ENCODE data around the gene DEPDC5. TPM values are rescaled to one million over a fixed set of nuclear protein-coding genes. Genes with fewer than 3 reads are reported as not detected.

DEPDC5 gene
- total RNA-seq, 2 experiments from 2014 or later: 43.0 to 77.1 TPM

DNA sequence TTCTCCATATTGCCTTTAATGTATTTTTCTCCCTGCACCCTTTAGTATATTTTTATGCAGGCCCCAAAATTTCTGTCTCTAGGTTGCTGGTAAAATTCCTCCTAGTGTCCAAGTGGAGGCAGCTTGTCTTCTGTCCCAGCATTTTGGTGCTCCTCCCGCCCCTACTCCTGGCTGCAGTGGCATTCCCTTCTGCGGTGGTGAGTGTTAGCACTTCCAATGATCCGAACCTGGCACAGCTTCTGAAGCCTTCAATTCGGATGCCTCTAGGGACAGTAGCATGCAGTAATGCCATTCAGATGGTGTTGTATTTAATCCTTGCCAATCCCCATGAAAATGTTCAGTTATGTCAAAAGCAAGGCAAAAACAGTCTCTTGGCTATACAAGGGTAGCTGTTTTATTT lies 196.4 kb downstream of the DEPDC5 start:
- DNase-seq (ENCODE audit: low spot score): no peak
- Histone ChIP-seq H3K4me2 (ENCODE audit: low read length) (no peak overlapping the region), H3K9me2 (ENCODE audit: insufficient read depth, low read length) (no peaks in the 10 kb centered on the region), H3K4me3 (ENCODE audit: low read depth, low read length, poor library complexity, severe bottlenecking) (no peak overlapping the region), H3K4me1 (ENCODE audit: insufficient read depth, low read length, poor library complexity, severe bottlenecking) (peaks cover 25% of the 10 kb centered on the region), H3K79me2 (ENCODE audit: insufficient read depth, low read depth, low read length) (peaks cover 100% of the 10 kb centered on the region), H4K20me1 (ENCODE audit: insufficient read depth, low read length) (peaks cover 62% of the 10 kb centered on the region), H2AFZ (ENCODE audit: low read length) (no peak overlapping the region), H3K9me3 (ENCODE audit: low read length) (no peaks in the 10 kb centered on the region), H3K36me3 (ENCODE audit: insufficient read depth, low read length) (peaks cover 90% of the 10 kb centered on the region), H3K27ac (ENCODE audit: low read depth, low read length, poor library complexity, severe bottlenecking) (no peak overlapping the region)
- intact Hi-C loops (cut with micrococcal nuclease; ENCODE audit: unreplicated experiment): no loop called here
- BruUV-seq (replicated peaks): no TSS peak
- TF ChIP-seq, protein P1, sequence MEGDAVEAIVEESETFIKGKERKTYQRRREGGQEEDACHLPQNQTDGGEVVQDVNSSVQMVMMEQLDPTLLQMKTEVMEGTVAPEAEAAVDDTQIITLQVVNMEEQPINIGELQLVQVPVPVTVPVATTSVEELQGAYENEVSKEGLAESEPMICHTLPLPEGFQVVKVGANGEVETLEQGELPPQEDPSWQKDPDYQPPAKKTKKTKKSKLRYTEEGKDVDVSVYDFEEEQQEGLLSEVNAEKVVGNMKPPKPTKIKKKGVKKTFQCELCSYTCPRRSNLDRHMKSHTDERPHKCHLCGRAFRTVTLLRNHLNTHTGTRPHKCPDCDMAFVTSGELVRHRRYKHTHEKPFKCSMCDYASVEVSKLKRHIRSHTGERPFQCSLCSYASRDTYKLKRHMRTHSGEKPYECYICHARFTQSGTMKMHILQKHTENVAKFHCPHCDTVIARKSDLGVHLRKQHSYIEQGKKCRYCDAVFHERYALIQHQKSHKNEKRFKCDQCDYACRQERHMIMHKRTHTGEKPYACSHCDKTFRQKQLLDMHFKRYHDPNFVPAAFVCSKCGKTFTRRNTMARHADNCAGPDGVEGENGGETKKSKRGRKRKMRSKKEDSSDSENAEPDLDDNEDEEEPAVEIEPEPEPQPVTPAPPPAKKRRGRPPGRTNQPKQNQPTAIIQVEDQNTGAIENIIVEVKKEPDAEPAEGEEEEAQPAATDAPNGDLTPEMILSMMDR (conservative IDR thresholded peaks at IDR 0.05; ENCODE audit: low read length): no peak
- TF ChIP-seq EZH2phosphoT487 (IDR thresholded peaks at IDR 0.05; ENCODE audit: borderline replicate concordance, low read depth, low read length): no peak
- ChIA-PET POLR2A (interaction anchor here (0.7 to 1.0 kb wide), 4 partner anchors 11 to 164 kb away, joined by 3 to 5 read pairs (median 4); no protein-coding TSS in a partner anchor), CTCF (ENCODE audit: unreplicated experiment) (no interaction called here)

DNA sequence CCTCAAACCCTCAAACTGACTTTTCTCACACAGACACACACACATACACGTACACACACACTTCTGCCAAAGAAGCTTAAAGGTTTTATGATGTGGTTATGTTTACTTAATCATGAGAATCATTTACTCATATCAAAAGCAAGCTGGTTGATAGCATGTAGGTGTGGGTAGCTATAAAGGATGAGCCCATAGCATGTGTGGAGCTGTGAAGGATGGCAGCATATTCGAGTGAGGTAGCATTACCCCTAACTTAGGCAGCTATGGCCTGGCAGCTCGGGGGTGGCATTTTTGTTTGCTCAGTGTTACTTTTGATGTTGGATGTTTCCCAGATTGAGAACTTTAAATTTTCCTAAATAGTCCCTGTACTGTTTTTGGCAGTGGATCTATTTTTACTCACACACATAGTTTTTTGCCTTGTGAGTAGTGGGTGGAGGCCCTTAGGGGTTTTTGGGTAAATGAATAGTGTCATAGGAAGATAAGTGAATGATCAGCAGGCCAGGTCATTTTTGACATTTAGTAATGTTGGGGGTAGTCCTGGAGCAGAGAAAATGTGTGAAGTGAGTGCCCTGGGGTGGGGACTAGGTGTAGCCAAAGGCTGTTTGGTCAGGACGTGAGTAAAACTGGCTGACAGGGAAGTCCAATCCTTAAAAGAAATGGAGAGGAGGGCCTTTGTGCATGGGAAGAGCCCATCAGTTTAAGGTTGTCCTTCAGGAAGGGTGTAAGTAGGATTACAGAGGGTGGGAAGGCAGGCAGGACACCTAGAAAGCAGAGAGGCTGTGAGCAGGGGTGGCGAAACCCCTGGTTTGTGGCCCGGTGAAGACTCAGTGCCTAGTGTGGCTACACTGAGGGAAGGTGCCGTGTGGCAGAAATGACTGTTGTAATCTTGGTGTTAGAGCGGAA lies 197.6 kb downstream of the DEPDC5 start:
- ChIA-PET POLR2A (no interaction called here), CTCF (ENCODE audit: unreplicated experiment) (interaction anchor here (0.5 kb wide), 1 partner anchor 121 kb away, joined by 3 read pairs; no protein-coding TSS in a partner anchor)
- H3K4me2 ChIP-seq (ENCODE audit: low read length): no peak overlapping the region
- peaks cover 54% of the 10 kb centered on the region for H4K20me1 ChIP-seq (ENCODE audit: insufficient read depth, low read length)
- no peaks in the 10 kb centered on the region for H3K9me2 ChIP-seq (ENCODE audit: insufficient read depth, low read length)
- H3K27ac ChIP-seq (ENCODE audit: low read depth, low read length, poor library complexity, severe bottlenecking): no peak overlapping the region
- H2AFZ ChIP-seq (ENCODE audit: low read length): no peak overlapping the region
- no TSS peak for BruUV-seq (replicated peaks)
- intact Hi-C loops (cut with micrococcal nuclease; ENCODE audit: unreplicated experiment): no loop called here
- H3K4me1 ChIP-seq (ENCODE audit: insufficient read depth, low read length, poor library complexity, severe bottlenecking): peaks cover 19% of the 10 kb centered on the region
- no peak for DNase-seq (ENCODE audit: low spot score)
- H3K36me3 ChIP-seq (ENCODE audit: insufficient read depth, low read length): peaks cover 91% of the 10 kb centered on the region
- no peaks in the 10 kb centered on the region for H3K9me3 ChIP-seq (ENCODE audit: low read length)
- TF ChIP-seq, protein P1 (conservative IDR thresholded peaks at IDR 0.05; ENCODE audit: low read length): no peak
- no peak for TF ChIP-seq EZH2phosphoT487 (IDR thresholded peaks at IDR 0.05; ENCODE audit: borderline replicate concordance, low read depth, low read length)
- no peak overlapping the region for H3K4me3 ChIP-seq (ENCODE audit: low read depth, low read length, poor library complexity, severe bottlenecking)
- peaks cover 98% of the 10 kb centered on the region for H3K79me2 ChIP-seq (ENCODE audit: insufficient read depth, low read depth, low read length)

DNA sequence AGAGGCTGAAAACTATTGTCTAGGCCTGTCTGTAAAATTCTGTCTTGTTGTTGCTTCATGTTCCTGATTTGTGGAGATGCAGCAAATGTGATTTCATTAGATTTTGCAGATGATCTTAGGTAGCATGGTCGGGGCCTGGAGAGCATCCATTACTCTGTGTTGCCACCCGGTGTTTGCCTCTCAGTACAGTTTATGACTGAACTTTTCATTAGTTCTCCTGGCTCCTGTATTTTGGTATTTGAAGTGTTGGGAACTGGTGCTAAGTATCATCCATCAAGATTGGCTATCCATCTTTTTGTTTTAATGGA lies 198.2 kb downstream of the DEPDC5 start:
- H2AFZ ChIP-seq (ENCODE audit: low read length): no peak overlapping the region
- ChIA-PET CTCF (ENCODE audit: unreplicated experiment) (no interaction called here), POLR2A (no interaction called here)
- H3K9me2 ChIP-seq (ENCODE audit: insufficient read depth, low read length): no peaks in the 10 kb centered on the region
- H3K4me1 ChIP-seq (ENCODE audit: insufficient read depth, low read length, poor library complexity, severe bottlenecking): peaks cover 13% of the 10 kb centered on the region
- H3K4me2 ChIP-seq (ENCODE audit: low read length): no peak overlapping the region
- TF ChIP-seq, protein P1 (conservative IDR thresholded peaks at IDR 0.05; ENCODE audit: low read length): peak; percentile 53
- TF ChIP-seq EZH2phosphoT487 (IDR thresholded peaks at IDR 0.05; ENCODE audit: borderline replicate concordance, low read depth, low read length): no peak
- peaks cover 97% of the 10 kb centered on the region for H3K36me3 ChIP-seq (ENCODE audit: insufficient read depth, low read length)
- H3K79me2 ChIP-seq (ENCODE audit: insufficient read depth, low read depth, low read length): peaks cover 92% of the 10 kb centered on the region
- no peaks in the 10 kb centered on the region for H3K9me3 ChIP-seq (ENCODE audit: low read length)
- DNase-seq (ENCODE audit: low spot score): no peak
- H3K27ac ChIP-seq (ENCODE audit: low read depth, low read length, poor library complexity, severe bottlenecking): no peak overlapping the region
- no TSS peak for BruUV-seq (replicated peaks)
- intact Hi-C loops (cut with micrococcal nuclease; ENCODE audit: unreplicated experiment): no loop called here
- no peak overlapping the region for H3K4me3 ChIP-seq (ENCODE audit: low read depth, low read length, poor library complexity, severe bottlenecking)
- H4K20me1 ChIP-seq (ENCODE audit: insufficient read depth, low read length): peaks cover 55% of the 10 kb centered on the region
